Neural cell (in vitro differentiated cells): ENCODE results near the gene KRTAP5-4. TPM values are rescaled to one million over a fixed set of nuclear protein-coding genes. Genes with fewer than 3 reads are reported as not detected.

ENCODE experiments used
- H2AFZ ChIP-seq: fragments of 200-600, 300-800 bp; sonication (generic), shearing (Covaris generic); 2 replicates; pipeline ENCODE4 v1.6.0; 2014; ENCODE audit warnings: low read depth, mild to moderate bottlenecking, antibody characterized with exemption, low read length, moderate library complexity
- H3F3A ChIP-seq: fragments of 200-600 bp; shearing (Covaris generic); 2 replicates; pipeline ENCODE4 v1.6.1; 2016; ENCODE audit warnings: mild to moderate bottlenecking, moderate library complexity, mixed read lengths, antibody characterized with exemption, low read length; ENCODE audit not compliant: insufficient read depth, poor library complexity, severe bottlenecking
- H3K27ac ChIP-seq: fragments of 200-600, 300-800 bp; sonication (generic), shearing (Covaris generic); 2 replicates; pipeline ENCODE4 v1.5.1; 2014; ENCODE audit warnings: mild to moderate bottlenecking, low read length, moderate library complexity
- H3K27me3 ChIP-seq: fragments of 300-800, 200-600 bp; sonication (generic), shearing (Covaris generic); 2 replicates; pipeline ENCODE4 v1.6.0; 2014; ENCODE audit warnings: mild to moderate bottlenecking, low read depth, low read length, moderate library complexity; ENCODE audit not compliant: insufficient read depth
- H3K36me3 ChIP-seq: fragments of 300-800, 200-600 bp; sonication (generic), shearing (Covaris generic); 2 replicates; pipeline ENCODE4 v1.5.1; 2014; ENCODE audit warnings: mild to moderate bottlenecking, antibody characterized with exemption, low read length, moderate library complexity; ENCODE audit not compliant: insufficient read depth
- H3K4me2 ChIP-seq: fragments of 300-800, 200-600 bp; sonication (generic), shearing (Covaris generic); 2 replicates; pipeline ENCODE4 v1.6.0; 2014; ENCODE audit warnings: mild to moderate bottlenecking, low read length
- H3K4me3 ChIP-seq: fragments of 300-800, 200-600 bp; sonication (generic), shearing (Covaris generic); 2 replicates; pipeline ENCODE4 v1.5.1; 2014; ENCODE audit warnings: mild to moderate bottlenecking, low read length, moderate library complexity
- H3K79me2 ChIP-seq: fragments of 200-600 bp; shearing (Covaris generic); replicated peaks from 2 replicates; pipeline ENCODE4 v1.6.0; 2014; ENCODE audit warnings: mild to moderate bottlenecking, low read length, moderate library complexity; ENCODE audit not compliant: insufficient read depth
- H3K9ac ChIP-seq: fragments of 300-800, 200-600 bp; sonication (generic), shearing (Covaris generic); 2 replicates; pipeline ENCODE4 v1.6.1; 2016; ENCODE audit warnings: mild to moderate bottlenecking, low read length, mixed read lengths
- H3K9me2 ChIP-seq: fragments of 200-600 bp; shearing (Covaris generic); 2 replicates; pipeline ENCODE4 v1.6.1; 2016; ENCODE audit warnings: mild to moderate bottlenecking, low read length, mixed read lengths; ENCODE audit not compliant: insufficient read depth
- H3K9me3 ChIP-seq: fragments of 200-600, 300-800 bp; sonication (generic), shearing (Covaris generic); 2 replicates; pipeline ENCODE4 v1.6.1; 2016; ENCODE audit warnings: mild to moderate bottlenecking, mixed run types, low read length, moderate library complexity, mixed read lengths
- H4K20me1 ChIP-seq: fragments of 200-600 bp; shearing (Covaris generic); 2 replicates; pipeline ENCODE4 v1.6.1; 2016; ENCODE audit warnings: mild to moderate bottlenecking, mixed run types; ENCODE audit not compliant: insufficient read depth
- EP300 ChIP-seq: fragments of 450-650 bp; conservative IDR thresholded peaks from 2 replicates; pipeline ENCODE4 v1.6.1; 2014; ENCODE audit warnings: antibody characterized with exemption, mild to moderate bottlenecking, moderate library complexity; ENCODE audit not compliant: poor library complexity, severe bottlenecking
- EZH2 ChIP-seq: fragments of 200-600, 300-800 bp; shearing (Covaris generic), sonication (generic); IDR thresholded peaks from 2 replicates; pipeline ENCODE4 v1.6.1; 2014; ENCODE audit warnings: antibody characterized with exemption, low read length, borderline replicate concordance, mild to moderate bottlenecking; ENCODE audit not compliant: insufficient read depth, poor library complexity, severe bottlenecking
- MXI1 ChIP-seq: fragments of 450-650 bp; conservative IDR thresholded peaks from 2 replicates; pipeline ENCODE4 v1.6.1; 2014; ENCODE audit warnings: antibody characterized with exemption, mild to moderate bottlenecking; ENCODE audit not compliant: poor library complexity, severe bottlenecking
- POLR2AphosphoS5 ChIP-seq: IDR thresholded peaks from 2 replicates; pipeline ENCODE4 v1.6.1; 2012
- RAD21 ChIP-seq: fragments of 450-650 bp; conservative IDR thresholded peaks from 2 replicates; pipeline ENCODE4 v1.6.1; 2014; ENCODE audit warnings: antibody characterized with exemption, mild to moderate bottlenecking, moderate library complexity
- REST ChIP-seq: IDR thresholded peaks from 2 replicates; pipeline ENCODE4 v1.6.1; 2012; ENCODE audit warnings: borderline replicate concordance
- SMC3 ChIP-seq: fragments of 450-650 bp; conservative IDR thresholded peaks from 2 replicates; pipeline ENCODE4 v1.6.1; 2014; ENCODE audit warnings: antibody characterized with exemption, mild to moderate bottlenecking, moderate library complexity; ENCODE audit not compliant: poor library complexity
- TAF1 ChIP-seq: IDR thresholded peaks from 2 replicates; pipeline ENCODE4 v1.6.1; 2012; ENCODE audit warnings: low read depth
- polyA plus RNA-seq: library from polyadenylated mRNA; depleted of rRNA; stranded (reverse); fragments of >200 nt; gene quantifications from 2 replicates; pipeline ENCODE4 v1.2.3, GENCODE V29; 2014
- TF ChIP-seq, protein P1 (sequence below): fragments of 450-650 bp; IDR thresholded peaks from 2 replicates; pipeline ENCODE4 v1.5.1; 2014; ENCODE audit warnings: antibody characterized with exemption, mild to moderate bottlenecking, moderate library complexity; ENCODE audit not compliant: poor library complexity, severe bottlenecking

KRTAP5-4 gene
- polyA plus RNA-seq, 1 donor from 2014 or later = not detected

DNA sequence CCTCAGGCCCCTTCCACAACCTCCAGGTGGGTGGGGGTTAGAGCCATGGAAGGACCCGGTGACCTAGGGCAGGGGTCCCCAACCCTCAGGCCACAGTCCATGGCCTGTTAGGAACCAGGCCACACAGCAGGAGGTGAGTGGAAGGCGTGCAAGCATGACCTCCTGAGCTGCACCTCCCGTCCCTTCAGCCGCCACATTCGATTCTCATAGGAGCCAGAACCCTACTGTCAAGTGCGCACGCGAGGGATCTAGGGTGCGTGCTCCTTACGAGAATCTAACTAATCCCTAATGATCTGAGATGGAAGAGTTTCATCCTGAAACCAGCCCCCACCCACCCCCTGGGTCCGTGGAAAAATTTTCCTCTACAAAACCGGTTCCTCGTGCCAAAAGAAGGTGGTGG lies 3.6 kb upstream of the KRTAP5-4 start:
- Histone ChIP-seq H3K27me3 (no peaks in the 10 kb centered on the region), H3K79me2 (no peaks in the 10 kb centered on the region), H2AFZ (no peak overlapping the region), H3K9me2 (no peaks in the 10 kb centered on the region), H3K36me3 (no peaks in the 10 kb centered on the region), H4K20me1 (no peaks in the 10 kb centered on the region), H3K9ac (no peak overlapping the region), H3K4me2 (no peak overlapping the region), H3F3A (no peaks in the 10 kb centered on the region), H3K4me3 (no peak overlapping the region), H3K9me3 (no peaks in the 10 kb centered on the region), H3K27ac (no peak overlapping the region)
- no peak for TF ChIP-seq RAD21
- no peak for TF ChIP-seq POLR2AphosphoS5
- TF ChIP-seq REST = no peak
- TF ChIP-seq, protein P1, sequence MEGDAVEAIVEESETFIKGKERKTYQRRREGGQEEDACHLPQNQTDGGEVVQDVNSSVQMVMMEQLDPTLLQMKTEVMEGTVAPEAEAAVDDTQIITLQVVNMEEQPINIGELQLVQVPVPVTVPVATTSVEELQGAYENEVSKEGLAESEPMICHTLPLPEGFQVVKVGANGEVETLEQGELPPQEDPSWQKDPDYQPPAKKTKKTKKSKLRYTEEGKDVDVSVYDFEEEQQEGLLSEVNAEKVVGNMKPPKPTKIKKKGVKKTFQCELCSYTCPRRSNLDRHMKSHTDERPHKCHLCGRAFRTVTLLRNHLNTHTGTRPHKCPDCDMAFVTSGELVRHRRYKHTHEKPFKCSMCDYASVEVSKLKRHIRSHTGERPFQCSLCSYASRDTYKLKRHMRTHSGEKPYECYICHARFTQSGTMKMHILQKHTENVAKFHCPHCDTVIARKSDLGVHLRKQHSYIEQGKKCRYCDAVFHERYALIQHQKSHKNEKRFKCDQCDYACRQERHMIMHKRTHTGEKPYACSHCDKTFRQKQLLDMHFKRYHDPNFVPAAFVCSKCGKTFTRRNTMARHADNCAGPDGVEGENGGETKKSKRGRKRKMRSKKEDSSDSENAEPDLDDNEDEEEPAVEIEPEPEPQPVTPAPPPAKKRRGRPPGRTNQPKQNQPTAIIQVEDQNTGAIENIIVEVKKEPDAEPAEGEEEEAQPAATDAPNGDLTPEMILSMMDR = no peak
- no peak for TF ChIP-seq EP300
- no peak for TF ChIP-seq MXI1
- no peak for TF ChIP-seq TAF1
- TF ChIP-seq SMC3 = no peak
- no peak for TF ChIP-seq EZH2

- H3K4me2 ChIP-seq = no peak overlapping the region
- no peaks in the 10 kb centered on the region for H3K36me3 ChIP-seq
- no peaks in the 10 kb centered on the region for H4K20me1 ChIP-seq
- H3K79me2 ChIP-seq = no peaks in the 10 kb centered on the region
- H2AFZ ChIP-seq = no peak overlapping the region
- H3K4me3 ChIP-seq = no peak overlapping the region
- H3K27me3 ChIP-seq = no peaks in the 10 kb centered on the region
- no peaks in the 10 kb centered on the region for H3K9me2 ChIP-seq
- no peaks in the 10 kb centered on the region for H3F3A ChIP-seq
- H3K9ac ChIP-seq = no peak overlapping the region
- H3K27ac ChIP-seq = no peak overlapping the region
- no peak for TF ChIP-seq RAD21
- TF ChIP-seq REST = no peak
- TF ChIP-seq TAF1 = no peak
- TF ChIP-seq, protein P1 = no peak
- TF ChIP-seq POLR2AphosphoS5 = no peak
- TF ChIP-seq MXI1 = no peak
- TF ChIP-seq EP300 = no peak
- no peak for TF ChIP-seq SMC3
- no peak for TF ChIP-seq EZH2
- no peaks in the 10 kb centered on the region for H3K9me3 ChIP-seq
Observed at GRCh38 chr11:1624621-1625020, 2.7 kb upstream of the KRTAP5-4 start.
